Right lobe of liver (tissue), 6 donors: ENCODE measurements around the gene ABHD12B. TPM values are rescaled to one million over a fixed set of nuclear protein-coding genes. Genes with fewer than 3 reads are reported as not detected.
"Not testable (repeated sequence)": the region's sequence is repeated elsewhere in the genome, so short reads cannot be mapped to it uniquely, and the experiment has no call there.

Experiments
- ATAC-seq, 4 donors: fragments of 200-7000 bp; cut with Tn5 transposase; one replicate each; pipeline ENCODE4 v1.9.1; 2020; ENCODE audit warnings: mild to moderate bottlenecking in 4 of 4, moderate library complexity in 4 of 4
- DNase-seq, 3 donors: peaks; one replicate each; pipeline ENCODE4 v3.0.0-alpha.2; 2020
- H3K27ac ChIP-seq, 3 donors: fragments of 200-600 bp; one replicate each; pipeline ENCODE4 v1.8.0; 2022
- H3K27me3 ChIP-seq, 2 donors: fragments of 200-600 bp; one replicate each; pipeline ENCODE4 v1.8.0; 2022
- H3K36me3 ChIP-seq, 4 donors: fragments of 200-600 bp; sonication (generic) in 1 of 4; one replicate each; pipeline versions ENCODE4 v1.5.1 to v1.8.0; 2017 to 2022; ENCODE audit warnings: control low read depth in 1 of 4
- H3K4me1 ChIP-seq, 4 donors: fragments of 200-600 bp; sonication (generic) in 1 of 4; one replicate each; pipeline versions ENCODE4 v1.5.1 to v1.8.0; 2017 to 2022; ENCODE audit warnings: control low read depth in 1 of 4
- H3K4me3 ChIP-seq, 3 donors: fragments of 200-600 bp; one replicate each; pipeline ENCODE4 v1.8.0; 2022
- H3K9me3 ChIP-seq, 4 donors: fragments of 200-600 bp; sonication (generic) in 1 of 4; one replicate each; pipeline versions ENCODE4 v1.5.1 to v1.8.0; 2017 to 2022; ENCODE audit warnings: control low read depth in 1 of 4
- POLR2A ChIP-seq: fragments of 450-650 bp; IDR thresholded peaks from one replicate; pipeline ENCODE4 v1.6.1; 2017; ENCODE audit warnings: antibody characterized with exemption, mild to moderate bottlenecking
- WGBS: methylation state at CpG from one replicate; pipeline ENCODE4 v1.1.6; 2018; ENCODE audit warnings: low coverage, low lambda C conversion rate; ENCODE audit not compliant: insufficient coverage; ENCODE audit errors: missing lambda C conversion rate; 5-methylcytosine and 5-hydroxymethylcytosine counted together
- intact Hi-C, 2 donors: fragments of 100-400 bp; cut with DNase I; formaldehyde crosslinking; loops; one replicate each; pipeline versions ENCODE4 v1.11.2 to v1.14.1; 2022
- total RNA-seq, 6 experiments: library from RNA; depleted of rRNA in 2 of 6; stranded (reverse); fragments of >200 nt in 2 of 6; fragmentation: NEBNext Ultra II Directional in 3 of 6; extraction: Animal tissue kit (Norgen Biotek cat#: 25700) in 3 of 6; gene quantifications; one replicate each; pipeline versions ENCODE4 v1.1.0 to v1.2.4, GENCODE V29; 2016 to 2023
- TF ChIP-seq, protein P1 (sequence below), 4 donors: fragments of 200-600 bp in 3 of 4; fragments of 450-650 bp in 1 of 4; IDR thresholded peaks; one replicate each; pipeline versions ENCODE4 v1.5.1 to v1.8.0; 2016 to 2022; ENCODE audit warnings: antibody characterized with exemption in 4 of 4, mild to moderate bottlenecking in 2 of 4
- donor health status: DM: no; HTN: yes; CAD: no.
- donor health status: DM: no; HTN: no; CAD: no.
- donor health status: DM: no; HTN: no; CAD: no.
- donor health status: DM: no; HTN: yes; CAD: no.
- donor health status: DM: no; HTN: yes; CAD: no.

The ABHD12B gene
- total RNA-seq, 6 experiments from 2014 or later, result not detected

- 86% methylated on average over 3 of the region's 6 CpGs for WGBS
- Histone ChIP-seq H3K36me3 (peaks cover 4 to 81% (median 32%) of the 10 kb centered on the region in 4 donors), H3K4me3 (no peak overlapping the region), H3K27me3 (no peaks in the 10 kb centered on the region), H3K9me3 (no peaks in the 10 kb centered on the region), H3K4me1 (peaks cover 0 to 19% (median 0%) of the 10 kb centered on the region in 4 donors), H3K27ac (no peak overlapping the region)
- ATAC-seq, result peak in 3 of 4 donors; percentile 34 to 39 (median 34)
- TF ChIP-seq, protein P1, sequence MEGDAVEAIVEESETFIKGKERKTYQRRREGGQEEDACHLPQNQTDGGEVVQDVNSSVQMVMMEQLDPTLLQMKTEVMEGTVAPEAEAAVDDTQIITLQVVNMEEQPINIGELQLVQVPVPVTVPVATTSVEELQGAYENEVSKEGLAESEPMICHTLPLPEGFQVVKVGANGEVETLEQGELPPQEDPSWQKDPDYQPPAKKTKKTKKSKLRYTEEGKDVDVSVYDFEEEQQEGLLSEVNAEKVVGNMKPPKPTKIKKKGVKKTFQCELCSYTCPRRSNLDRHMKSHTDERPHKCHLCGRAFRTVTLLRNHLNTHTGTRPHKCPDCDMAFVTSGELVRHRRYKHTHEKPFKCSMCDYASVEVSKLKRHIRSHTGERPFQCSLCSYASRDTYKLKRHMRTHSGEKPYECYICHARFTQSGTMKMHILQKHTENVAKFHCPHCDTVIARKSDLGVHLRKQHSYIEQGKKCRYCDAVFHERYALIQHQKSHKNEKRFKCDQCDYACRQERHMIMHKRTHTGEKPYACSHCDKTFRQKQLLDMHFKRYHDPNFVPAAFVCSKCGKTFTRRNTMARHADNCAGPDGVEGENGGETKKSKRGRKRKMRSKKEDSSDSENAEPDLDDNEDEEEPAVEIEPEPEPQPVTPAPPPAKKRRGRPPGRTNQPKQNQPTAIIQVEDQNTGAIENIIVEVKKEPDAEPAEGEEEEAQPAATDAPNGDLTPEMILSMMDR (IDR thresholded peaks at IDR 0.05), result no peak
- TF ChIP-seq POLR2A, result no peak
- intact Hi-C loops, result no loop called here
- DNase-seq, result no peak
Observed at GRCh38 chr14:50917449-50917848, 45.6 kb downstream of the ABHD12B start.

DNA sequence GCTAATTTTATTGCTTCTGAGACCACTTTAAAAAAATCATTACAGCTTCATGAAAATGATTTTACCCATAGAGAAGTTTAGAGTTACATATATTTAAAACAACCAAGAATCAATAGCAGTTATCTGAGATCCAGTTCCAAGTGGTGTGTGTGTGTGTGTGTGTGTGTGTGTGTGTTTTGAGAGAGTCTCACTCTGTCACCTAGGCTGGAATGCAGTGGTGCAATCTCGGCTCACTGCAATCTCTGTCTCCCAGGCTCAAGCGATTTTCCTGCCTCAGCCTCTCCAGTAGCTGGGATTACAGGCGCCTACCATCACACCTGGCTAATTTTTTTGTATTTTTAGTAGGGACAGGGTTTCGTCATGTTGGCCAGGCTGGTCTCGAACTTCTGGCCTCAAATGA, 47.7 kb downstream of the ABHD12B start:
- peak; percentile 64 to 87 (median 80) for ATAC-seq
- H3K9me3 ChIP-seq, intact Hi-C loops, H3K27ac ChIP-seq, H3K4me3 ChIP-seq, H3K27me3 ChIP-seq: not testable (repeated sequence)
- peaks cover 7 to 79% (median 32%) of the 10 kb centered on the region in 4 donors for H3K36me3 ChIP-seq
- peak in 1 of 3 donors; percentile 65 for DNase-seq
- peaks cover 0 to 19% (median 0%) of the 10 kb centered on the region in 4 donors for H3K4me1 ChIP-seq
- 28% methylated on average over 5 of the region's 5 CpGs for whole genome bisulfite sequencing

DNA sequence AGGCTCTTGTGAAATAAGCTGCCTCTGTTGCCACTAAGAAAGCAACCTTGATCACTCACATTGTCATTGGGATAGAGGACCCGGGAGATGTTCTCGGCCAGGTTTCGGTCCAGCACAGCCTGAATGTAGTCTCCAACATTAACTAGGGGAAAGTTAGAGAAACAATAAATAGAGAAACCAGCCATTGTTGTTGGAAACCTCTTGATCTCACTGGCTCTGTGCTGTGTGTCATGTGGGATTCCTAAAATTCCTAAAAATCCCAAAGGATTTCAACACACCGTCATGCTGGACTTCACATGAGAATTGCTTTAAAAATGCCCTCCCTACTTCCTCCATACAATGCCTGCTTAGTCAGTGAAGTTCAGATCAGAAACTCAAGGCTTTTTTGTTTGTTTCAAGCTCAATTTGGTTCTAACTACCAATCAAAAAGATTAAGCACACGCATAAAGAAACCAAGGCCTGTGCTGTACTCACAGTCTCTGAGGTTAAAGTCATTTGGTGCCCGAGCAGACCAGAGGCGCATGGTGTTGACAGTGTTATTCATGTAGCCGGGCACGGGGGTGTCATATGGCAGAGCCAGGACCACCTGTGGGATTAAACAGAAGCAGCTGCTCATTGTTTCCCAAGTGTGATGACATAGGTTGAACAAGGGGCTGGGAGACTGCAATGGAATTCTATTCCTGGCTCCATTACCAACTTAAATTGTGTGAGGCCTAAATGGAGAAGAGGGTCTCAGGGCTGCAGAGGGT, 48.8 kb downstream of the ABHD12B start:
- no peak for DNase-seq
- intact Hi-C loops, result no loop called here
- no peak for TF ChIP-seq POLR2A
- TF ChIP-seq, protein P1 (IDR thresholded peaks at IDR 0.05), result no peak
- H3K4me1 ChIP-seq, result peaks cover 0 to 29% (median 0%) of the 10 kb centered on the region in 4 donors
- peaks cover 7 to 71% (median 28%) of the 10 kb centered on the region in 4 donors for H3K36me3 ChIP-seq
- ATAC-seq, result peak; percentile 52 to 68 (median 60)
- WGBS, result 50% methylated on average over 8 of the region's 9 CpGs
- H3K27me3 ChIP-seq, result no peaks in the 10 kb centered on the region
- peak overlapping the region in 1 of 3 donors; percentile 16 for H3K27ac ChIP-seq
- H3K9me3 ChIP-seq, result no peaks in the 10 kb centered on the region
- H3K4me3 ChIP-seq, result no peak overlapping the region

DNA sequence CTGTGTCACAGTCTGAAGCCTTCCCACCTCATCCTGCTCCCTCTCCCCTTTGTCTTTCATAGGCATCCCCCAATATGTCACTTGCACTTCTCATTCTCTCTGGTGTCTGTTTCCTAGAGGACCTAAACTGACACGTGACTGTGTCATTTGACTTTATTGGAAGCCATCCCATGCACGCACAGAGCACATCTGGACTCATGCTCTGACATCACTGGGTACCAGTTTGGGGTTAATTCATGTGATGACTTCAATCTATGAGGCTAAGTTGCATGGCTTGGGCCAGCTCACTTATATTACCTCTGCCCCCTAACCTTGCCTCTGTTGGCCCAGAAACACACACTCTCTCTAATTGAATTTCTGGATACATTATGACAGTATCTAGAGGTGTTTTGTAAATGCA, 51.0 kb downstream of the ABHD12B start:
- intact Hi-C loops, result no loop called here
- DNase-seq (no peak), ATAC-seq (no peak)
- H3K27me3 ChIP-seq, result no peaks in the 10 kb centered on the region
- H3K9me3 ChIP-seq, result no peaks in the 10 kb centered on the region
- no peak overlapping the region for H3K27ac ChIP-seq
- H3K4me1 ChIP-seq, result peaks cover 0 to 38% (median 0%) of the 10 kb centered on the region in 4 donors
- TF ChIP-seq, protein P1 (IDR thresholded peaks at IDR 0.05), result no peak
- no peak for TF ChIP-seq POLR2A
- H3K4me3 ChIP-seq, result no peak overlapping the region
- 80% methylated on average over 1 of the region's 2 CpGs for WGBS
- peaks cover 3 to 49% (median 18%) of the 10 kb centered on the region in 4 donors for H3K36me3 ChIP-seq

GRCh38 chr14:50924236-50924635, 52.4 kb downstream of the ABHD12B start:
- Histone ChIP-seq H3K9me3 (no peaks in the 10 kb centered on the region), H3K4me1 (peaks cover 0 to 48% (median 0%) of the 10 kb centered on the region in 4 donors), H3K36me3 (peaks cover 0 to 42% (median 13%) of the 10 kb centered on the region in 4 donors), H3K27me3 (no peaks in the 10 kb centered on the region), H3K4me3 (no peak overlapping the region), H3K27ac (no peak overlapping the region)
- TF ChIP-seq, protein P1 (IDR thresholded peaks at IDR 0.05), result no peak
- no peak for TF ChIP-seq POLR2A
- ATAC-seq (no peak), DNase-seq (no peak)
- intact Hi-C loops, result no loop called here
- 57% methylated on average over 6 of the region's 6 CpGs for WGBS
